HCT116 (cell line): ENCODE measurements around the gene CLP1. TPM values are rescaled to one million over a fixed set of nuclear protein-coding genes. Genes with fewer than 3 reads are reported as not detected.

Source experiments
- ATAC-seq: fragments of 200-7000 bp; cut with Tn5 transposase; 2 replicates; pipeline ENCODE4 v1.9.1; 2020; ENCODE audit warnings: mild to moderate bottlenecking, moderate library complexity
- BruUV-seq: library from RNA; stranded (reverse); fragments of 400-500 nt; replicated peaks from 2 replicates; lab custom pipeline; 2021; lab: Mats Ljungman, UMichigan
- CTCF ChIA-PET: fragments of 300-600 bp; sonication (Branson Sonifier 250); formaldehyde crosslinking; loops from one replicate; lab custom pipeline; 2021; ENCODE audit warnings: antibody characterized with exemption; lab: Charles Lee
- POLR2A ChIA-PET: fragments of 300-600, 350-600 bp; sonication (Branson Sonifier 250); formaldehyde crosslinking; loops from one replicate; lab custom pipeline; 2021; ENCODE audit warnings: antibody characterized with exemption; lab: Charles Lee
- RAD21 ChIA-PET, 2 experiments: fragments of 300-600 bp; sonication (Branson Sonifier 250); formaldehyde crosslinking; loops; one replicate each; lab custom pipeline; 2023; ENCODE audit warnings: low total read pairs in 2 of 2; ENCODE audit not compliant: uncharacterized antibody in 2 of 2, unreplicated experiment in 2 of 2, low non-redundant PET in 1 of 2; lab: Charles Lee
- DNase-seq: peaks from one replicate; pipeline ENCODE4 v3.0.0-alpha.2; 2010; ENCODE audit warnings: low read depth, low spot score
- H2AFZ ChIP-seq: fragments of 200-600 bp; shearing (Covaris generic), sonication (generic); 2 replicates; pipeline ENCODE4 v1.6.1; 2017; ENCODE audit warnings: low read depth, mixed run types, mixed read lengths, antibody characterized with exemption, low read length; ENCODE audit not compliant: poor library complexity, severe bottlenecking
- H3K27ac ChIP-seq: 2 replicates; pipeline ENCODE4 v1.5.1; 2012; ENCODE audit warnings: low read depth, low read length
- H3K27me3 ChIP-seq: fragments of 200-600 bp; sonication (generic); 2 replicates; pipeline ENCODE4 v1.6.1; 2016; ENCODE audit warnings: mixed run types, low read length, mixed read lengths; ENCODE audit not compliant: insufficient read depth
- H3K36me3 ChIP-seq, 2 experiments: fragments of 200-500 bp in 1 of 2; fragments of 200-600 bp in 1 of 2; sonication (Bioruptor generic) in 1 of 2; sonication (generic) in 1 of 2; 2 replicates each; pipeline versions ENCODE4 v1.5.1 to v1.6.1; 2014 to 2016; ENCODE audit warnings: low read length in 2 of 2, inconsistent platforms in 1 of 2, mixed read lengths in 1 of 2, mixed run types in 1 of 2; ENCODE audit not compliant: insufficient read depth in 2 of 2, control insufficient read depth in 1 of 2
- H3K4me1 ChIP-seq, 2 experiments: fragments of 200-600 bp in 1 of 2; sonication (generic) in 1 of 2; 2 replicates each; pipeline versions ENCODE4 v1.5.1 to v1.6.1; 2012 to 2017; ENCODE audit warnings: low read length in 2 of 2, inconsistent platforms in 1 of 2, mild to moderate bottlenecking in 1 of 2, mixed read lengths in 1 of 2, mixed run types in 1 of 2, moderate library complexity in 1 of 2; ENCODE audit not compliant: insufficient read depth in 2 of 2, control insufficient read depth in 1 of 2
- H3K4me2 ChIP-seq: fragments of 200-600 bp; sonication (generic); 2 replicates; pipeline ENCODE4 v1.6.1; 2017; ENCODE audit warnings: mixed run types, low read length, mixed read lengths
- H3K4me3 ChIP-seq, 2 experiments: fragments of 200-600 bp in 1 of 2; sonication (generic) in 1 of 2; replicated peaks in 1 of 2; 2 replicates each; pipeline ENCODE4 v1.5.1; 2011 to 2016; ENCODE audit warnings: low read length in 2 of 2, control low read depth in 1 of 2, low read depth in 1 of 2, mild to moderate bottlenecking in 1 of 2, mixed read lengths in 1 of 2, mixed run types in 1 of 2
- H3K79me2 ChIP-seq: fragments of 200-600 bp; sonication (generic); 2 replicates; pipeline ENCODE4 v1.6.1; 2017; ENCODE audit warnings: mild to moderate bottlenecking, mixed run types, low read length, moderate library complexity, mixed read lengths; ENCODE audit not compliant: insufficient read depth
- H3K9ac ChIP-seq: fragments of 200-600 bp; sonication (generic); 2 replicates; pipeline ENCODE4 v1.6.1; 2016; ENCODE audit warnings: low read length, mixed read lengths
- H3K9me2 ChIP-seq: fragments of 200-600 bp; sonication (generic), shearing (Covaris generic); 2 replicates; pipeline ENCODE4 v1.6.1; 2017; ENCODE audit warnings: mixed run types, mild to moderate bottlenecking, moderate library complexity; ENCODE audit not compliant: insufficient read depth
- H3K9me3 ChIP-seq, 2 experiments: fragments of 200-500 bp in 1 of 2; fragments of 200-600 bp in 1 of 2; sonication (Bioruptor generic) in 1 of 2; sonication (generic) in 1 of 2; 2 replicates each; pipeline ENCODE4 v1.6.1; 2014 to 2017; ENCODE audit warnings: low read length in 2 of 2, mixed read lengths in 2 of 2, inconsistent platforms in 1 of 2, low read depth in 1 of 2, mild to moderate bottlenecking in 1 of 2, mixed run types in 1 of 2, moderate library complexity in 1 of 2; ENCODE audit not compliant: control insufficient read depth in 1 of 2, insufficient read depth in 1 of 2
- H4K20me1 ChIP-seq: fragments of 200-600 bp; sonication (generic), shearing (Covaris generic); 2 replicates; pipeline ENCODE4 v1.6.1; 2017; ENCODE audit warnings: mixed run types, mild to moderate bottlenecking, moderate library complexity; ENCODE audit not compliant: insufficient read depth
- CEBPB ChIP-seq: IDR thresholded peaks from 2 replicates; pipeline ENCODE4 v1.6.1; 2012; ENCODE audit warnings: low read depth
- EGR1 ChIP-seq: IDR thresholded peaks from 2 replicates; pipeline ENCODE4 v1.6.1; 2012; ENCODE audit warnings: low read depth
- EZH2phosphoT487 ChIP-seq: fragments of 200-600 bp; IDR thresholded peaks from 2 replicates; pipeline ENCODE4 v1.6.1; 2018; ENCODE audit warnings: antibody characterized with exemption, borderline replicate concordance
- JUND ChIP-seq: IDR thresholded peaks from 2 replicates; pipeline ENCODE4 v1.6.1; 2012
- POLR2AphosphoS5 ChIP-seq: IDR thresholded peaks from 2 replicates; pipeline ENCODE4 v1.6.1; 2011; ENCODE audit warnings: mild to moderate bottlenecking, low read depth, low read length, moderate library complexity
- RAD21 ChIP-seq: IDR thresholded peaks from 2 replicates; pipeline ENCODE4 v1.6.1; 2012; ENCODE audit warnings: low read depth, mild to moderate bottlenecking
- SP1 ChIP-seq: IDR thresholded peaks from 2 replicates; pipeline ENCODE4 v1.6.1; 2012; ENCODE audit warnings: low read depth
- TCF7L2 ChIP-seq: IDR thresholded peaks from 2 replicates; pipeline ENCODE4 v1.7.0; 2011; ENCODE audit warnings: borderline replicate concordance, inconsistent platforms; ENCODE audit not compliant: insufficient read depth, insufficient read length; ENCODE audit errors: extremely low read depth
- intact Hi-C: fragments of 100-400 bp; cut with micrococcal nuclease; formaldehyde crosslinking; loops from 2 replicates; pipeline ENCODE4 v1.10.0; 2022
- total RNA-seq: library from RNA; stranded (reverse); gene quantifications from one replicate; pipeline ENCODE4 v1.2.1, GENCODE V29; 2021; ENCODE audit not compliant: unreplicated experiment
- TF ChIP-seq, protein P1 (sequence below): IDR thresholded peaks from 2 replicates; pipeline ENCODE4 v1.6.1; 2012

Gene CLP1
- total RNA-seq, 1 experiment from 2014 or later: 17.7 TPM

DNA sequence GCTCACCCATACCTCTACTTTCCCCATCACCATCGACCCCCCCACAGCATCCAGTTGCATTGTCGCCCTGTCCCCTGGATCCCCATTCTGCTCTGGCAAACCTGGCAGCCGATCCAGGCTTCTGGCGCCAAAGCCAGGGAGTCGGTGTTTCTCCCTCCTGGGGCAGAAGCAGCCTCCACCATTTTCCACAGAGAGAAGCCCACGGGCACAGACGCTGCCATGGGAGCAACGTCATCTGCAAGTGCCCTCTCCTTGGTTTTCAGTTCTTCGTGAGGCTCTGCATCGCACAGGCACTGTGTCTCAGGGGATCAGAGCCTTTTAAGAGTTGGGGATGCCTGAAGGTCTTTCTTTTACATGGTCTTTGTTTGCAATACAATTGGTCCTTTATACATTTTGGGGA lies 10.2 kb upstream of the CLP1 start:
- no peaks in the 10 kb centered on the region for H3K36me3 ChIP-seq
- no peak overlapping the region for H3K4me3 ChIP-seq
- H4K20me1 ChIP-seq: no peaks in the 10 kb centered on the region
- intact Hi-C loops: loop anchor here (10.0 kb wide), 1 partner anchor 803 kb away; no protein-coding TSS in a partner anchor
- peaks cover 0 to 25% of the 10 kb centered on the region in 2 experiments; a peak in 3 of 4 replicates for H3K4me1 ChIP-seq
- BruUV-seq: no TSS peak
- H3K79me2 ChIP-seq: no peaks in the 10 kb centered on the region
- no peak overlapping the region for H3K9ac ChIP-seq
- TF ChIP-seq CEBPB (no peak), POLR2AphosphoS5 (peak; percentile 28; the same call in 1 of the 2 replicates), JUND (no peak), RAD21 (no peak)
- TF ChIP-seq, protein P1, sequence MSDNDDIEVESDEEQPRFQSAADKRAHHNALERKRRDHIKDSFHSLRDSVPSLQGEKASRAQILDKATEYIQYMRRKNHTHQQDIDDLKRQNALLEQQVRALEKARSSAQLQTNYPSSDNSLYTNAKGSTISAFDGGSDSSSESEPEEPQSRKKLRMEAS: no peak
- no peaks in the 10 kb centered on the region for H3K9me2 ChIP-seq
- H3K27ac ChIP-seq: no peak overlapping the region
- H3K4me2 ChIP-seq: no peak overlapping the region
- DNase-seq (no peak), ATAC-seq (no peak)
- ChIA-PET RAD21 (no interaction called here), CTCF (no interaction called here), POLR2A (no interaction called here)
- H2AFZ ChIP-seq: no peak overlapping the region
- H3K9me3 ChIP-seq: no peaks in the 10 kb centered on the region
- peaks cover 12% of the 10 kb centered on the region; the same call in 1 of the 2 replicates for H3K27me3 ChIP-seq

DNA sequence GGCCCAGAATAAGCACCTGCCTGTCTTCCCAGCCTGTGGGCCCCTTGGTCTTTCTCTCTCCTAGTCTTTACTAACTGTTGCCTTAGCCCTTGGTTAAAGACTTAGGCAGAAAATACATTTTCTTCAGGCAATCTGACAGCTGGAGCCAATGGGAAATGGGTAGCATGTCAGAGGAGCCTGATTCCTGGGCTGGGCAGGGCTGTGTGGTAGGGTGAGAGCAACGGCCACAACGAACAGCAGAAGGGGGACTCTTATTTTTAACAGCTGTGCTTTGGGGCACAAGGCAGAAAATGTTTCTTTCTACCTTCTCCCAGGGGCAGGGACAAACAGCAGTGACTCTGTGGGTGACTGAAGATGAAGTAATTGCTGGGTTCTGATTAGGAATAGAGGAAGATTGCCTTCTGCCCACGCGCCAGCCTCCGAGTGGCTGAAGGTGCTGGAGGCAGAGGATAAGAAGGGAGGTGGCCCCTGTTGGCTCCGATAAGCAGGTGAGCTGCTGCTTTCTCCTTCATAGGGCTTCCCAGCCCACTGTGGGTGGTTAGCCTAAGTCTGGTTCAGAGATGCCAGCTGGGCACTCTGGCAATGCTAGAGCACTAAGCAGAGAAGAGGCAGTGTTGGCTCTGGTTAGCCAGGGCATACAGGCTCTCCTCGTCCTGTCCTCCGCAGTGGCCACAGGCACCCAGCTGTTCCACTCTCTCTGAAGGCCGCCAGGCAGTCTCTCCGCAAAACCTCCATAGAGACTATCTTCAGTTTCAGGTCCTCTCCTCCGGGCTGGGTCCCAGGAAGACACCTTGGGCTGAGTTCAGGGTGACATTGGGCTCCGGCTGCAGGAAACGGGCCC lies 9.4 kb upstream of the CLP1 start:
- H4K20me1 ChIP-seq: no peaks in the 10 kb centered on the region
- ChIA-PET POLR2A (no interaction called here), CTCF (interaction anchor here (0.6 kb wide), 1 partner anchor 107 kb away, joined by 3 read pairs; no protein-coding TSS in a partner anchor), RAD21 (no interaction called here)
- no peak overlapping the region for H3K9ac ChIP-seq
- ATAC-seq: no peak
- no peak overlapping the region for H3K4me3 ChIP-seq
- TF ChIP-seq POLR2AphosphoS5: no peak
- no peak for TF ChIP-seq EZH2phosphoT487
- TF ChIP-seq EGR1: no peak
- no peak for TF ChIP-seq RAD21
- TF ChIP-seq TCF7L2: no peak
- TF ChIP-seq SP1: no peak
- no peaks in the 10 kb centered on the region for H3K36me3 ChIP-seq
- H3K27me3 ChIP-seq: peaks cover 12% of the 10 kb centered on the region; the same call in 1 of the 2 replicates
- peaks cover 0 to 25% of the 10 kb centered on the region in 2 experiments; a peak in 3 of 4 replicates for H3K4me1 ChIP-seq
- intact Hi-C loops: loop anchor here (1.0 to 10.0 kb wide), 2 partner anchors 44 to 803 kb away; no protein-coding TSS in a partner anchor
- no peak for DNase-seq
- no peaks in the 10 kb centered on the region for H3K79me2 ChIP-seq
- no peak overlapping the region for H3K4me2 ChIP-seq
- no TSS peak for BruUV-seq
- no peak overlapping the region for H2AFZ ChIP-seq
- H3K27ac ChIP-seq: no peak overlapping the region
- no peaks in the 10 kb centered on the region for H3K9me3 ChIP-seq
- H3K9me2 ChIP-seq: no peaks in the 10 kb centered on the region
